ENCODE data around the gene RPS28. TPM values are rescaled to one million over a fixed set of nuclear protein-coding genes. Genes with fewer than 3 reads are reported as not detected.

RPS28 gene
- total and polyA plus RNA-seq, 2 experiments from 2014 or later, result 312 to 693 TPM

- H3K9me2 ChIP-seq (replicated peaks; ENCODE audit: insufficient read depth), result no peaks in the 10 kb centered on the region
- no peaks in the 10 kb centered on the region for H3K36me3 ChIP-seq (replicated peaks; ENCODE audit: insufficient read depth, low read depth)
- H3K79me2 ChIP-seq, result peaks cover 3% of the 10 kb centered on the region
- H3K4me1 ChIP-seq (ENCODE audit: insufficient read depth), result peaks cover 28% of the 10 kb centered on the region
- 25% methylated on average over 23 of the region's 23 CpGs for WGBS (ENCODE audit: low lambda C conversion rate, missing lambda C conversion rate)
- TF ChIP-seq EZH2 (IDR thresholded peaks at IDR 0.05; ENCODE audit: borderline replicate concordance), result no peak
- TF ChIP-seq, protein P1, sequence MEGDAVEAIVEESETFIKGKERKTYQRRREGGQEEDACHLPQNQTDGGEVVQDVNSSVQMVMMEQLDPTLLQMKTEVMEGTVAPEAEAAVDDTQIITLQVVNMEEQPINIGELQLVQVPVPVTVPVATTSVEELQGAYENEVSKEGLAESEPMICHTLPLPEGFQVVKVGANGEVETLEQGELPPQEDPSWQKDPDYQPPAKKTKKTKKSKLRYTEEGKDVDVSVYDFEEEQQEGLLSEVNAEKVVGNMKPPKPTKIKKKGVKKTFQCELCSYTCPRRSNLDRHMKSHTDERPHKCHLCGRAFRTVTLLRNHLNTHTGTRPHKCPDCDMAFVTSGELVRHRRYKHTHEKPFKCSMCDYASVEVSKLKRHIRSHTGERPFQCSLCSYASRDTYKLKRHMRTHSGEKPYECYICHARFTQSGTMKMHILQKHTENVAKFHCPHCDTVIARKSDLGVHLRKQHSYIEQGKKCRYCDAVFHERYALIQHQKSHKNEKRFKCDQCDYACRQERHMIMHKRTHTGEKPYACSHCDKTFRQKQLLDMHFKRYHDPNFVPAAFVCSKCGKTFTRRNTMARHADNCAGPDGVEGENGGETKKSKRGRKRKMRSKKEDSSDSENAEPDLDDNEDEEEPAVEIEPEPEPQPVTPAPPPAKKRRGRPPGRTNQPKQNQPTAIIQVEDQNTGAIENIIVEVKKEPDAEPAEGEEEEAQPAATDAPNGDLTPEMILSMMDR (IDR thresholded peaks at IDR 0.05; ENCODE audit: poor library complexity), result no peak
- TF ChIP-seq EZH2phosphoT487 (IDR thresholded peaks at IDR 0.05; ENCODE audit: low read depth, severe bottlenecking, unreplicated experiment), result no peak
- no peak overlapping the region for H2AFZ ChIP-seq
- no peaks in the 10 kb centered on the region for H3K9me3 ChIP-seq (ENCODE audit: low read depth)
- H3K27ac ChIP-seq, result peak overlapping the region; percentile 76
- no peaks in the 10 kb centered on the region for H4K20me1 ChIP-seq (ENCODE audit: insufficient read depth, poor library complexity, severe bottlenecking)
- peaks cover 5% of the 10 kb centered on the region for H3K27me3 ChIP-seq
- no peak overlapping the region for H3K4me3 ChIP-seq
- peak overlapping the region; percentile 70 for H3K4me2 ChIP-seq
- peak; percentile 92 for DNase-seq (ENCODE audit: low spot score)
Observed at GRCh38 chr19:8367327-8368001, 46.2 kb downstream of the RPS28 start.

DNA sequence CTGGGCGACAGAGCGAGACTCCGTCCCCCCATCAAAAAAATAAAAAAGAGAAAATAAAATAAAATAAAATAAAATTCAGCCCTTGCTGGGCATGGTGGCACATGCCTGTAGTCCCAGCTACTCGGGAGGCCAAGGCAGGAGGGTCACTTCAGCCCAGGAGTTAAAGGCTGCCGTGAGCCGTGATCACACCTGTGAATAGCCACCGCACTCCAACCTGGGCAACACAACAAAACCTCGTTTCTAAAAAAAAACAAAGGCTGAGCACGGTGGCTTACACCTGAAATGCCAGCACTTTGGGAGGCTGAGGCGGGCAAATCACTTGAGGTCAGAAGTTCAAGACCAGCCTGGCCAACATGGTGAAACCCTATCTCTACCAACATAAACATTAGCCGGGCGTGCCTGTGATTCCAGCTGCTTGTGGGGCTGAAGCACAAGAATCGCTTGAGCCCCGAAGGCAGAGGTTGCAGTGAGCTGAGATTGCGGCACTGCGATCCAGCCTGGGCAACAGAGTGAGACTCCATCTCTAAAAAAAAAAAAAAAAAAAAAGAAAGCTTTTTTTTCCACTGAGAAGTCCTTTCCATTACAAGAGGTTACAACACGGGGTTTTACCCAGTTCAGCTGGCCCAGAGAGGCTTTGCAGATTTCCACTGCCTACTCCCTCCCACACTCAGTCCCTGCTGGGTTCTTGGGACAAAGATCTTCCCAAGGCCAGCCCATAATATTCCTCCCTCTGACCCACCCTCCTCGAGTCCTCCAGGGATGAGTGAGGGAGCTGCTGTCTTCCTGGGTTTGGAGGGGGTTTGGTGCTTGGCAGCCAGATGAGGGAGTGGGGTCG lies 49.1 kb downstream of the RPS28 start:
- Histone ChIP-seq H3K36me3 (replicated peaks; ENCODE audit: insufficient read depth, low read depth) (no peaks in the 10 kb centered on the region), H3K4me3 (no peak overlapping the region), H3K4me1 (ENCODE audit: insufficient read depth) (peaks cover 18% of the 10 kb centered on the region), H3K27ac (no peak overlapping the region), H3K9me3 (ENCODE audit: low read depth) (no peaks in the 10 kb centered on the region), H4K20me1 (ENCODE audit: insufficient read depth, poor library complexity, severe bottlenecking) (no peaks in the 10 kb centered on the region), H3K27me3 (peaks cover 5% of the 10 kb centered on the region), H2AFZ (no peak overlapping the region), H3K9me2 (replicated peaks; ENCODE audit: insufficient read depth) (no peaks in the 10 kb centered on the region), H3K4me2 (no peak overlapping the region), H3K79me2 (peaks cover 3% of the 10 kb centered on the region)
- no peak for DNase-seq (ENCODE audit: low spot score)
- WGBS (ENCODE audit: low lambda C conversion rate, missing lambda C conversion rate), result 81% methylated on average over 18 of the region's 19 CpGs
- no peak for TF ChIP-seq EZH2phosphoT487 (IDR thresholded peaks at IDR 0.05; ENCODE audit: low read depth, severe bottlenecking, unreplicated experiment)
- TF ChIP-seq EZH2 (IDR thresholded peaks at IDR 0.05; ENCODE audit: borderline replicate concordance), result no peak
- TF ChIP-seq, protein P1 (IDR thresholded peaks at IDR 0.05; ENCODE audit: poor library complexity), result no peak

DNA sequence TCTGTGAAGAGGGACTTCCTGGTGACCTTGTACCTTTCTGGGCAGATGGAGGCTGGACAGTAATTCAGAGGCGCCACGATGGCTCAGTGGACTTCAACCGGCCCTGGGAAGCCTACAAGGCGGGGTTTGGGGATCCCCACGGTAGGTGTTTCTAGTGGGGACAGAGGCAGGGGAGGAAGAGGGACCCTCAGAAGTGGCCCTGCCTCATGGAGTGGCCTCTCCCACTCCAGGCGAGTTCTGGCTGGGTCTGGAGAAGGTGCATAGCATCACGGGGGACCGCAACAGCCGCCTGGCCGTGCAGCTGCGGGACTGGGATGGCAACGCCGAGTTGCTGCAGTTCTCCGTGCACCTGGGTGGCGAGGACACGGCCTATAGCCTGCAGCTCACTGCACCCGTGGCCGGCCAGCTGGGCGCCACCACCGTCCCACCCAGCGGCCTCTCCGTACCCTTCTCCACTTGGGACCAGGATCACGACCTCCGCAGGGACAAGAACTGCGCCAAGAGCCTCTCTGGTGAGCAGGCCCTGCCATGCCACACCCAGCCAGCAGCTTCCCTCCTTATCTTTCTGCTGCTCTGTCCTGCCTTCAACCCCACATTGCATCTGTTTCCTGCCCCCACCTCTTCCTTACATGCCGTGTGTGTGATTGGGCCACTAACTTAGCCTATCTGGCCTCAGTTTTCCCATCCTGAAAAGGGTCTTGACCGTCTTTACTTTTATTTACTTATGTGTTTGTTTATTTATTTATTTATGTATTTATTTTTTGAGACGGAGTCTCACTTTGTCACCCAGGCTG lies 49.9 kb downstream of the RPS28 start:
- H3K27ac ChIP-seq, result no peak overlapping the region
- H4K20me1 ChIP-seq (ENCODE audit: insufficient read depth, poor library complexity, severe bottlenecking), result no peaks in the 10 kb centered on the region
- TF ChIP-seq, protein P1 (IDR thresholded peaks at IDR 0.05; ENCODE audit: poor library complexity), result no peak
- no peak for TF ChIP-seq EZH2phosphoT487 (IDR thresholded peaks at IDR 0.05; ENCODE audit: low read depth, severe bottlenecking, unreplicated experiment)
- H3K4me2 ChIP-seq, result no peak overlapping the region
- no peaks in the 10 kb centered on the region for H3K9me3 ChIP-seq (ENCODE audit: low read depth)
- no peaks in the 10 kb centered on the region for H3K9me2 ChIP-seq (replicated peaks; ENCODE audit: insufficient read depth)
- H3K4me1 ChIP-seq (ENCODE audit: insufficient read depth), result peaks cover 18% of the 10 kb centered on the region
- peaks cover 3% of the 10 kb centered on the region for H3K79me2 ChIP-seq
- H2AFZ ChIP-seq, result no peak overlapping the region
- H3K4me3 ChIP-seq, result no peak overlapping the region
- DNase-seq (ENCODE audit: low spot score), result no peak
- WGBS (ENCODE audit: low lambda C conversion rate, missing lambda C conversion rate), result 91% methylated on average over 28 of the region's 28 CpGs
- H3K36me3 ChIP-seq (replicated peaks; ENCODE audit: insufficient read depth, low read depth), result no peaks in the 10 kb centered on the region
- no peaks in the 10 kb centered on the region for H3K27me3 ChIP-seq

Other genes with a start within 250 kb of the RPS28 start
- gene FBN3, start 171.9 kb upstream of the RPS28 start, total RNA-seq, result 9.4 and 11.5 TPM in 2 replicates
- gene FBN3, start 171.9 kb upstream of the RPS28 start, polyA plus RNA-seq, result 6.4 and 7.5 TPM in 2 replicates
- 79.6 and 82.6 TPM in 2 replicates for gene CERS4, start 112.1 kb upstream of the RPS28 start, total RNA-seq
- gene CERS4, start 112.1 kb upstream of the RPS28 start, polyA plus RNA-seq, result 69.2 and 86.0 TPM in 2 replicates
- gene CD320, start 13.1 kb upstream of the RPS28 start, total RNA-seq, result 44.5 and 53.8 TPM in 2 replicates
- 77.5 and 91.4 TPM in 2 replicates for gene CD320, start 13.1 kb upstream of the RPS28 start, polyA plus RNA-seq
- 34.4 and 44.9 TPM in 2 replicates for gene NDUFA7, start 121 bp upstream of the RPS28 start, total RNA-seq
- 115 and 124 TPM in 2 replicates for gene NDUFA7, start 121 bp upstream of the RPS28 start, polyA plus RNA-seq
- 0.56 and 3.2 TPM in 2 replicates for gene KANK3, start 21.8 kb downstream of the RPS28 start, total RNA-seq
- gene KANK3, start 21.8 kb downstream of the RPS28 start, polyA plus RNA-seq, result 1.2 TPM in 1 of 2 replicates, not detected in the other
- 12.0 and 14.7 TPM in 2 replicates for gene ANGPTL4, start 42.7 kb downstream of the RPS28 start, total RNA-seq
- 23.4 and 26.3 TPM in 2 replicates for gene ANGPTL4, start 42.7 kb downstream of the RPS28 start, polyA plus RNA-seq
- gene RAB11B, start 68.9 kb downstream of the RPS28 start, total RNA-seq, result 30.9 and 47.1 TPM in 2 replicates
- gene RAB11B, start 68.9 kb downstream of the RPS28 start, polyA plus RNA-seq, result 174 and 216 TPM in 2 replicates
- 39.0 and 73.5 TPM in 2 replicates for gene MARCHF2, start 91.8 kb downstream of the RPS28 start, total RNA-seq
- 32.9 and 38.5 TPM in 2 replicates for gene MARCHF2, start 91.8 kb downstream of the RPS28 start, polyA plus RNA-seq
- gene HNRNPM, start 123.5 kb downstream of the RPS28 start, total RNA-seq, result 64.7 and 69.3 TPM in 2 replicates
- 159 and 161 TPM in 2 replicates for gene HNRNPM, start 123.5 kb downstream of the RPS28 start, polyA plus RNA-seq
- gene PRAM1, start 181.1 kb downstream of the RPS28 start, total RNA-seq, result 0.44 and 0.73 TPM in 2 replicates
- gene PRAM1, start 181.1 kb downstream of the RPS28 start, polyA plus RNA-seq, result 0.48 and 0.91 TPM in 2 replicates
- 3.8 and 5.7 TPM in 2 replicates for gene ZNF414, start 192.7 kb downstream of the RPS28 start, total RNA-seq
- 54.2 and 54.3 TPM in 2 replicates for gene ZNF414, start 192.7 kb downstream of the RPS28 start, polyA plus RNA-seq

All from hepatocyte (in vitro differentiated cells).